ENCODE measurements around the gene NME7.

DNA sequence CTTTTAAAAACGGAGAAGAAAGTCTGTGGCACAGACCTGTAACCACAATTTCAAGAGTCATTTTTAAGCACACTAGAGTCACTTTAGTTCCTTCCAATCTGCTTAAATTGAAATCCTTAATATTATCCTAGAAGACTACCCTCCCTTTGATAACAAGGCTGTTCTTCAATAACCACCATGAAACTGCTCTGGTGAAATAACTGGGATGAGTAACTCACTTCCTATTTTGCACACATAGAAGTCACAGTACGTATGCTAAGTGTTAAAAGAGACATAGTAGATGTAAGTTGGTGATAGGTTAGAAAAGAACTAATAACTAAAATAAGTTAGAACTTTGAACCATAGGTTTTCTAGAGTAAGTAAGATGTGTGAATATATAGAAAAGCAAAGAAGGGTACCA is 107.8 kb downstream of the NME7 start:
- TF ChIP-seq, protein P1, sequence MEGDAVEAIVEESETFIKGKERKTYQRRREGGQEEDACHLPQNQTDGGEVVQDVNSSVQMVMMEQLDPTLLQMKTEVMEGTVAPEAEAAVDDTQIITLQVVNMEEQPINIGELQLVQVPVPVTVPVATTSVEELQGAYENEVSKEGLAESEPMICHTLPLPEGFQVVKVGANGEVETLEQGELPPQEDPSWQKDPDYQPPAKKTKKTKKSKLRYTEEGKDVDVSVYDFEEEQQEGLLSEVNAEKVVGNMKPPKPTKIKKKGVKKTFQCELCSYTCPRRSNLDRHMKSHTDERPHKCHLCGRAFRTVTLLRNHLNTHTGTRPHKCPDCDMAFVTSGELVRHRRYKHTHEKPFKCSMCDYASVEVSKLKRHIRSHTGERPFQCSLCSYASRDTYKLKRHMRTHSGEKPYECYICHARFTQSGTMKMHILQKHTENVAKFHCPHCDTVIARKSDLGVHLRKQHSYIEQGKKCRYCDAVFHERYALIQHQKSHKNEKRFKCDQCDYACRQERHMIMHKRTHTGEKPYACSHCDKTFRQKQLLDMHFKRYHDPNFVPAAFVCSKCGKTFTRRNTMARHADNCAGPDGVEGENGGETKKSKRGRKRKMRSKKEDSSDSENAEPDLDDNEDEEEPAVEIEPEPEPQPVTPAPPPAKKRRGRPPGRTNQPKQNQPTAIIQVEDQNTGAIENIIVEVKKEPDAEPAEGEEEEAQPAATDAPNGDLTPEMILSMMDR (tag by site-specific recombination; IDR thresholded peaks at IDR 0.05), result no peak
- TF ChIP-seq, protein P2, sequence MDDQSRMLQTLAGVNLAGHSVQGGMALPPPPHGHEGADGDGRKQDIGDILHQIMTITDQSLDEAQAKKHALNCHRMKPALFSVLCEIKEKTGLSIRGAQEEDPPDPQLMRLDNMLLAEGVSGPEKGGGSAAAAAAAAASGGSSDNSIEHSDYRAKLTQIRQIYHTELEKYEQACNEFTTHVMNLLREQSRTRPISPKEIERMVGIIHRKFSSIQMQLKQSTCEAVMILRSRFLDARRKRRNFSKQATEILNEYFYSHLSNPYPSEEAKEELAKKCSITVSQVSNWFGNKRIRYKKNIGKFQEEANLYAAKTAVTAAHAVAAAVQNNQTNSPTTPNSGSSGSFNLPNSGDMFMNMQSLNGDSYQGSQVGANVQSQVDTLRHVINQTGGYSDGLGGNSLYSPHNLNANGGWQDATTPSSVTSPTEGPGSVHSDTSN (CRISPR knock-in tag; IDR thresholded peaks at IDR 0.05), result no peak
- TF ChIP-seq ZNF514 (tag by site-specific recombination; IDR thresholded peaks at IDR 0.05) (no peak), ZSCAN30 (tag by site-specific recombination; IDR thresholded peaks at IDR 0.05) (no peak), ZNF571 (tag by site-specific recombination; IDR thresholded peaks at IDR 0.05) (no peak), ZBTB8A (tag by site-specific recombination; IDR thresholded peaks at IDR 0.05) (no peak), ZNF548 (tag by site-specific recombination; IDR thresholded peaks at IDR 0.05) (no peak), TCF7L2 (IDR thresholded peaks at IDR 0.05; ENCODE audit: borderline replicate concordance, low read depth, low read length) (no peak)

Data from HEK293 (cell line).